Neural progenitor cell (in vitro differentiated cells): ENCODE data around the gene GLOD4.
"Not testable (repeated sequence)": the region's sequence is repeated elsewhere in the genome, so short reads cannot be mapped to it uniquely, and the experiment has no call there.

ENCODE experiments used
- CTCF ChIP-seq: fragments of 200-600 bp; sonication (generic); IDR thresholded peaks from 2 replicates; pipeline ENCODE4 v1.5.1; 2017; ENCODE audit warnings: antibody characterized with exemption, mild to moderate bottlenecking
- EZH2 ChIP-seq: fragments of 200-600 bp; sonication (generic); IDR thresholded peaks from 2 replicates; pipeline ENCODE4 v1.6.1; 2017; ENCODE audit warnings: antibody characterized with exemption, mild to moderate bottlenecking, moderate library complexity

- not testable (repeated sequence) for TF ChIP-seq CTCF, EZH2
Measured at GRCh38 chr17:785901-786300, 3.8 kb upstream of the GLOD4 start.
